Measurements from ENCODE around the gene SELP. TPM values are rescaled to one million over a fixed set of nuclear protein-coding genes. Genes with fewer than 3 reads are reported as not detected.
A peak's percentile ranks its signal among the peaks of the same experiment; 100 is the strongest.

SELP gene
- total and polyA plus RNA-seq, 12 donors = 3.3 to 13.4 (median 5.6) TPM

GRCh38 chr1:169574336-169574735 is 55.6 kb downstream of the SELP start:
- intact Hi-C loops (cut with DNase I) = no loop called here
- ATAC-seq = peak in 1 of 8 donors; percentile 25
- peaks cover 0 to 10% (median 3%) of the 10 kb centered on the region in 9 donors for H3K4me1 ChIP-seq
- no peaks in the 10 kb centered on the region for H3K36me3 ChIP-seq
- peaks cover 0 to 2% (median 0%) of the 10 kb centered on the region in 7 donors for H3K27me3 ChIP-seq
- H3K4me3 ChIP-seq = no peak overlapping the region
- no peak overlapping the region for H3K27ac ChIP-seq
- DNase-seq = no peak
- 35 to 36% methylated on average over 4 of the region's 4 CpGs for WGBS, 2 donors
- H3K9me3 ChIP-seq = no peaks in the 10 kb centered on the region
- no peak for TF ChIP-seq CTCF (IDR thresholded peaks at IDR 0.05)

GRCh38 chr1:169572187-169572586 is 57.7 kb downstream of the SELP start:
- DNase-seq (no peak), ATAC-seq (peak in 2 of 8 donors; percentile 30 to 41)
- WGBS, 2 donors = 42 to 44% methylated on average over 1 of the region's 1 CpG
- intact Hi-C loops (cut with DNase I) = no loop called here
- H3K9me3 ChIP-seq = no peaks in the 10 kb centered on the region
- H3K36me3 ChIP-seq = no peaks in the 10 kb centered on the region
- no peak overlapping the region for H3K27ac ChIP-seq
- H3K4me1 ChIP-seq = peaks cover 0 to 10% (median 3%) of the 10 kb centered on the region in 9 donors
- no peak for TF ChIP-seq CTCF (IDR thresholded peaks at IDR 0.05)
- H3K4me3 ChIP-seq = no peak overlapping the region
- peaks cover 0 to 2% (median 0%) of the 10 kb centered on the region in 7 donors for H3K27me3 ChIP-seq

GRCh38 chr1:169571450-169571849 is 58.5 kb downstream of the SELP start:
- Histone ChIP-seq H3K4me1 (peaks cover 0 to 10% (median 0%) of the 10 kb centered on the region in 9 donors), H3K9me3 (no peaks in the 10 kb centered on the region), H3K4me3 (no peak overlapping the region), H3K27me3 (peaks cover 0 to 2% (median 0%) of the 10 kb centered on the region in 7 donors), H3K36me3 (no peaks in the 10 kb centered on the region), H3K27ac (no peak overlapping the region)
- TF ChIP-seq CTCF (IDR thresholded peaks at IDR 0.05) = no peak
- 73 to 80% methylated on average over 3 of the region's 3 CpGs for WGBS, 2 donors
- no peak for ATAC-seq
- intact Hi-C loops (cut with DNase I) = no loop called here
- no peak for DNase-seq

GRCh38 chr1:169570172-169570574 is 59.8 kb downstream of the SELP start:
- no peak overlapping the region for H3K27ac ChIP-seq
- H3K36me3 ChIP-seq = no peaks in the 10 kb centered on the region
- no peaks in the 10 kb centered on the region for H3K9me3 ChIP-seq
- DNase-seq (no peak), ATAC-seq (no peak)
- no peak for TF ChIP-seq CTCF (IDR thresholded peaks at IDR 0.05)
- intact Hi-C loops (cut with DNase I) = no loop called here
- 49 to 50% methylated on average over 1 of the region's 1 CpG for WGBS, 2 donors
- peaks cover 0 to 2% (median 0%) of the 10 kb centered on the region in 7 donors for H3K27me3 ChIP-seq
- peaks cover 0 to 10% (median 0%) of the 10 kb centered on the region in 9 donors for H3K4me1 ChIP-seq
- H3K4me3 ChIP-seq = no peak overlapping the region

Measured in heart right ventricle (tissue), 16 donors.